Coronary artery (tissue), 2 donors: ENCODE results near the gene HOXD13.
A peak's percentile ranks its signal among the peaks of the same experiment; 100 is the strongest.

Experiments used
- DNase-seq: peaks from one replicate; pipeline ENCODE4 v3.0.0-alpha.2; 2017; ENCODE audit warnings: low spot score
- H3K27ac ChIP-seq, 2 donors: fragments of 200-600 bp; sonication (generic); one replicate each; pipeline ENCODE4 v1.5.1; 2016 to 2019
- H3K4me3 ChIP-seq: fragments of 200-600 bp; sonication (generic); 2 replicates; pipeline ENCODE4 v1.5.1; 2016; ENCODE audit warnings: mild to moderate bottlenecking, moderate library complexity
- CTCF ChIP-seq: fragments of 200-600 bp; sonication (generic); IDR thresholded peaks from one replicate; pipeline ENCODE4 v1.5.1; 2019; ENCODE audit warnings: antibody characterized with exemption

HOXD13 gene

GRCh38 chr2:176123411-176124109 lies 31.0 kb downstream of the HOXD13 start:
- Histone ChIP-seq H3K4me3 (peak overlapping the region; percentile 75), H3K27ac (no peak overlapping the region)
- no peak for TF ChIP-seq CTCF
- no peak for DNase-seq

- Histone ChIP-seq H3K4me3 (peak overlapping the region; percentile 75), H3K27ac (no peak overlapping the region)
- DNase-seq: no peak
- TF ChIP-seq CTCF: no peak
Measured at GRCh38 chr2:176124110-176124946, 31.8 kb downstream of the HOXD13 start.

GRCh38 chr2:176124947-176125771 lies 32.6 kb downstream of the HOXD13 start:
- DNase-seq: no peak
- no peak for TF ChIP-seq CTCF
- no peak overlapping the region for H3K27ac ChIP-seq
- no peak overlapping the region for H3K4me3 ChIP-seq

GRCh38 chr2:176125772-176126054 lies 33.2 kb downstream of the HOXD13 start:
- TF ChIP-seq CTCF: no peak
- H3K27ac ChIP-seq: no peak overlapping the region
- H3K4me3 ChIP-seq: no peak overlapping the region
- no peak for DNase-seq

- no peak for DNase-seq
Measured at GRCh38 chr2:176126929-176127773, 34.6 kb downstream of the HOXD13 start.

More at GRCh38 chr2:176126929-176127773, 34.6 kb downstream of the HOXD13 start:
- H3K4me3 ChIP-seq: no peak overlapping the region
- no peak overlapping the region for H3K27ac ChIP-seq
- peak; percentile 90 for TF ChIP-seq CTCF
